DOHH2 (cell line): ENCODE measurements around the gene SLC16A4.

ENCODE experiments used
- H3F3A ChIP-seq: fragments of 200-600 bp; sonication (generic), shearing (Covaris generic); 2 replicates; pipeline ENCODE4 v1.6.0; 2016; ENCODE audit warnings: antibody characterized with exemption, mild to moderate bottlenecking; ENCODE audit not compliant: control insufficient read depth, insufficient read depth
- H3K27ac ChIP-seq: fragments of 200-600 bp; sonication (generic); 2 replicates; pipeline ENCODE4 v1.5.1; 2014; ENCODE audit warnings: low read depth, mild to moderate bottlenecking, low read length, moderate library complexity
- H3K27me3 ChIP-seq: fragments of 200-600 bp; sonication (generic); 2 replicates; pipeline ENCODE4 v1.6.1; 2014; ENCODE audit warnings: mild to moderate bottlenecking, low read length, mixed read lengths; ENCODE audit not compliant: control insufficient read depth
- H3K36me3 ChIP-seq: fragments of 200-600 bp; sonication (generic); 2 replicates; pipeline ENCODE4 v1.6.1; 2014; ENCODE audit warnings: mild to moderate bottlenecking, low read length, moderate library complexity, mixed read lengths; ENCODE audit not compliant: control insufficient read depth
- H3K4me1 ChIP-seq: fragments of 200-600 bp; sonication (generic); 2 replicates; pipeline ENCODE4 v1.6.1; 2014; ENCODE audit warnings: mild to moderate bottlenecking, low read length, mixed read lengths; ENCODE audit not compliant: control insufficient read depth
- H3K4me2 ChIP-seq: fragments of 200-600 bp; sonication (generic); 2 replicates; pipeline ENCODE4 v1.6.0; 2014; ENCODE audit warnings: mild to moderate bottlenecking, low read length, moderate library complexity
- H3K4me3 ChIP-seq: fragments of 200-600 bp; sonication (generic); 2 replicates; pipeline ENCODE4 v1.5.1; 2014; ENCODE audit warnings: mild to moderate bottlenecking, low read length, mixed read lengths
- H3K79me2 ChIP-seq: fragments of 200-600 bp; sonication (generic); 2 replicates; pipeline ENCODE4 v1.6.1; 2014; ENCODE audit warnings: mild to moderate bottlenecking, low read length, mixed read lengths; ENCODE audit not compliant: control insufficient read depth
- H3K9me2 ChIP-seq: fragments of 200-600 bp; sonication (generic); replicated peaks from 2 replicates; pipeline ENCODE4 v1.6.1; 2014; ENCODE audit warnings: mild to moderate bottlenecking, low read length, mixed read lengths; ENCODE audit not compliant: control insufficient read depth
- H3K9me3 ChIP-seq: fragments of 200-600 bp; sonication (generic); 2 replicates; pipeline ENCODE4 v1.6.1; 2014; ENCODE audit warnings: antibody characterized with exemption, low read length, mixed read lengths; ENCODE audit not compliant: control insufficient read depth, insufficient read depth
- H4K20me1 ChIP-seq: fragments of 200-600 bp; sonication (generic); 2 replicates; pipeline ENCODE4 v1.6.0; 2014; ENCODE audit warnings: low read depth, mild to moderate bottlenecking, antibody characterized with exemption, low read length, moderate library complexity; ENCODE audit not compliant: control insufficient read depth, insufficient read depth
- CTCF ChIP-seq: fragments of 200-600 bp; sonication (generic); IDR thresholded peaks from one replicate; pipeline ENCODE4 v1.5.1; 2014; ENCODE audit warnings: antibody characterized with exemption, mild to moderate bottlenecking, low read depth, low read length; ENCODE audit not compliant: poor library complexity, severe bottlenecking
- EZH2phosphoT487 ChIP-seq: fragments of 200-600 bp; sonication (generic); IDR thresholded peaks from 2 replicates; pipeline ENCODE4 v1.6.1; 2017; ENCODE audit warnings: borderline replicate concordance, mild to moderate bottlenecking, antibody characterized with exemption, low read length, moderate library complexity, mixed read lengths

Gene SLC16A4

GRCh38 chr1:110347182-110347893 lies 43.5 kb downstream of the SLC16A4 start:
- H3K9me3 ChIP-seq = no peaks in the 10 kb centered on the region
- H3K27ac ChIP-seq = no peak overlapping the region
- peaks cover 100% of the 10 kb centered on the region for H3K79me2 ChIP-seq
- H3K9me2 ChIP-seq = no peaks in the 10 kb centered on the region
- TF ChIP-seq EZH2phosphoT487 = no peak
- no peak for TF ChIP-seq CTCF
- H3K4me1 ChIP-seq = peaks cover 94% of the 10 kb centered on the region
- peaks cover 98% of the 10 kb centered on the region for H3K36me3 ChIP-seq
- peak overlapping the region; percentile 48 for H3K4me3 ChIP-seq
- H3F3A ChIP-seq = no peaks in the 10 kb centered on the region
- H4K20me1 ChIP-seq = peaks cover 57% of the 10 kb centered on the region
- H3K4me2 ChIP-seq = peak overlapping the region; percentile 74
- H3K27me3 ChIP-seq = no peaks in the 10 kb centered on the region

GRCh38 chr1:110346690-110347089 lies 44.1 kb downstream of the SLC16A4 start:
- Histone ChIP-seq H3K4me1 (peaks cover 93% of the 10 kb centered on the region), H4K20me1 (peaks cover 60% of the 10 kb centered on the region), H3K27me3 (no peaks in the 10 kb centered on the region)

GRCh38 chr1:110345480-110345879 lies 45.3 kb downstream of the SLC16A4 start:
- Histone ChIP-seq H3K9me3 (no peaks in the 10 kb centered on the region), H3K36me3 (peaks cover 98% of the 10 kb centered on the region), H3F3A (no peaks in the 10 kb centered on the region), H3K9me2 (no peaks in the 10 kb centered on the region), H3K79me2 (peaks cover 100% of the 10 kb centered on the region), H3K27ac (no peak overlapping the region), H3K4me1 (peaks cover 93% of the 10 kb centered on the region), H3K4me3 (peak overlapping the region; percentile 91), H3K27me3 (no peaks in the 10 kb centered on the region), H4K20me1 (peaks cover 63% of the 10 kb centered on the region), H3K4me2 (peak overlapping the region; percentile 74)
- TF ChIP-seq CTCF = no peak
- TF ChIP-seq EZH2phosphoT487 = no peak

More at GRCh38 chr1:110346690-110347089, 44.1 kb downstream of the SLC16A4 start:
- Histone ChIP-seq H3K4me3 (peak overlapping the region; percentile 48), H3K9me2 (no peaks in the 10 kb centered on the region), H3K27ac (no peak overlapping the region), H3F3A (no peaks in the 10 kb centered on the region), H3K9me3 (no peaks in the 10 kb centered on the region), H3K36me3 (peaks cover 98% of the 10 kb centered on the region), H3K79me2 (peaks cover 100% of the 10 kb centered on the region), H3K4me2 (peak overlapping the region; percentile 74)
- TF ChIP-seq EZH2phosphoT487 (no peak), CTCF (no peak)
